ENCODE measurements around the gene TF.

TF gene

DNA sequence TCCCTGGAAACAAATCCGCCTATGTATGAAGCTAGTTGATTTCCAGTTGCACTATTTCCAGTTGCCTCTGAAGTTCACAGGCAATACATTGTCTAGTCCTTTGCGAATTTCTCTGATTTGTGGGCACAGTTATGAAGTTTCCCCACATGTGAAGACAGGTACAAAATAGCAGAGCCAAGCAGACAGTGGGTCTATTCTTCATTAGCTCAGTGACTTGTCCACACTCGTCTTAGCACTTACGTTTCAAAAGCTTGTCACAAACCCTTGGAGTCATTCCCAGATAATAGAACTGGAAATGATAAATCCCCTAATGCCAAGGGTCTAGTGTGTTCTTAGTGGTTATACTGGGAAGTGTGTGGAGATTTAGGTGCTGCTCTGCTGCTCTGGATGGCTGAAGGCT lies 73.9 kb downstream of the TF start:
- no peak for DNase-seq

DNA sequence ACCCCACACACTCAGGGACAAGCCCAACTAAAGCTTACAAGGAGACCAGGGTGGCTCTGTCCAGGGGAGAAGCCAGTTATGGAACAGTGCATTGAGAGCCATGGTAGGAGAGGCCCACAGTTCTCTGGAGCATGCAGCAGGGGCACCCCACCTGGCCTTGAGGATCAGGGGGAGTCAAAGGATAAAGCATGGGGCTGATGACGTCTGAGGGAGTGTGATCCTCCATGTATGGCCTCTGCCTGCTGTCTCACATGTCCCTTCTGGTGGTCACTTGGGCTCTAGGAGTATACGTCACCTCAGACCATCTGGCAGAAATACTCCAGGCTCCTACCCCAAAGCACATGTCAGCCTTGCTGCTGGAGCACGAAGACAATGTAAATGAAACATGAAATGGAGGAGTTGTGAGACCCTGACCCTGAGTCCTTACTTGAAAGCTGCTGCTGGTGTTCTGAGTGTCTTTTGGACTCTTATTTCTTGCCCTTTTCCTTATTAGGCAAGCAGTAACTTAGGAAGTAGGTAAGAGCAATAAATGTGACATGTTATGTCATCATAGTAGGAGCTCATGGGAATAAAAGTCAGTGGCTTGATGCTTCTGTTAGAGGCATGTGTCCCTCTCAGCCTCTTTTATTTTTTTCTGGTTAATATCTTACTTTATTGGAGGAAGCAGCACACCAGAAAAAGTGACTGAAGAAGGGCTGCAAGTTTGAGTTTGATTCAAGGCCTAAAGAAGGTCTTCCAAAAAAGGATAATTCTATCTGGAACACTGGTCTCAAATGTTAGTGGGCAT lies 74.9 kb downstream of the TF start:
- no peak for DNase-seq

DNA sequence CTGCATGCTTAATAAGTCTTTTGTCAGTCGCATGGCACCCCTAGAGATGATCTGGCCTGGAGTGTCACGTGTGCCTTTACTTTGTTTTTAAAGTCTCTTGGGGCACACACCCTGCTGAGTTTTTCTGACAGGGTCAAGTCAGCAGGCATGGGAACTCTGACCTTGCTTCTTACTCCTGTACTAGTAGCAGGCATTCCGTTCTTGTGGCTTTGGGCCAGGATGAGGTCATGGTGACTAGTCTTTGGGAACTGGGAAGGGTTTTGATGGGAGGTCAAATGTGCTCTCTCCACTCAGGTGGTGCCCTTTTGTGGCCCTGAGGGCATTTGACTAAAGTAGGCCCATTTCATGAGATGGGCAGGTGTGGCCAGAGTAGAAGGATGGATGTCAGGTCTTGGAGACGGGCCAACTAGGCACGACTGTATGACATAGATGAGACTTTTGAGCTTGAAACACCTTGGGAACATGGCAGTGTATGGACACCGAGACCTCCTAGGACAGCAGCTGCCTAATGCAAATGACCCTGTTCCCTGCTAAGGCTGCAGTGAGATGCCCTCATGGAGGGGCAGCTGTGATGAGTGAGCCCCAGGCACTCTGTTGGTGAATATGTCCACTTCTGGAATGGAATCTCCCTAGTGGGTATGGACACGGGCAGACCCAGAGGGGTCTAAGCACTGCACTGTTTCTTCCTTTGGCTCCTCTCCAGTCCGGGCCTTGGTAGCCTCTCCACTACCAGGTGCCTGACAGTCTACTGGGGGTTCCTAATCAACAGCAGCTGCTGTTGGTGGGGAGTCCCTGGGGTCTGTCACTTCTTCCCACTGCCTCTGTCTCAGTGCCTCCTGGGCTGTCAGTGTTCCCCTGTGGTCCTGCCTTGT lies 75.8 kb downstream of the TF start:
- DNase-seq, result no peak

DNA sequence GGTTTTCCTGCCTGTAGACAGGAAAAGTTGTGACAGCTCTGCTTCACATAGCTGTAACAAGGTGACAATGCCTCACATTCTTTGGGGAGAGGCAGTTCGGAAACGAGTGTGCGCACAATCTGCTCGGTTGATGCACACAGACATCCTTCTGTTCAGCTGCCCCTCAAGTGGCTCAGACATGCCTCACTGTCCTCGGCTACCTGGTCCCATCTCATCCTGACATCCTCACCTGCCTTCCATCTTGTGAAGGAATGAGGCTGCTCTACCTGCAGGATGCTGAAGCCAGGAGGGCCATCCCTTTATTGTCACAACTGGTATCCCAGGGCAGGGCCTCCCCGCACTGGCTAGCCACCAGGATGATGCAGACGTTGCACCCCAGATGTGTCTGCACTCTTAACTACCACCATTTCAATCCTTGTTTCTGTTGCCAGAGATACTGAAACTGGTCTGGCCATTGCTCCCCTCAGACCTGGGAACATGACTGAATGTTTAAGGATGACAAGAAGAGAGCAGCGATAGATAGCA lies 78.8 kb downstream of the TF start:
- no peak for DNase-seq

DNA sequence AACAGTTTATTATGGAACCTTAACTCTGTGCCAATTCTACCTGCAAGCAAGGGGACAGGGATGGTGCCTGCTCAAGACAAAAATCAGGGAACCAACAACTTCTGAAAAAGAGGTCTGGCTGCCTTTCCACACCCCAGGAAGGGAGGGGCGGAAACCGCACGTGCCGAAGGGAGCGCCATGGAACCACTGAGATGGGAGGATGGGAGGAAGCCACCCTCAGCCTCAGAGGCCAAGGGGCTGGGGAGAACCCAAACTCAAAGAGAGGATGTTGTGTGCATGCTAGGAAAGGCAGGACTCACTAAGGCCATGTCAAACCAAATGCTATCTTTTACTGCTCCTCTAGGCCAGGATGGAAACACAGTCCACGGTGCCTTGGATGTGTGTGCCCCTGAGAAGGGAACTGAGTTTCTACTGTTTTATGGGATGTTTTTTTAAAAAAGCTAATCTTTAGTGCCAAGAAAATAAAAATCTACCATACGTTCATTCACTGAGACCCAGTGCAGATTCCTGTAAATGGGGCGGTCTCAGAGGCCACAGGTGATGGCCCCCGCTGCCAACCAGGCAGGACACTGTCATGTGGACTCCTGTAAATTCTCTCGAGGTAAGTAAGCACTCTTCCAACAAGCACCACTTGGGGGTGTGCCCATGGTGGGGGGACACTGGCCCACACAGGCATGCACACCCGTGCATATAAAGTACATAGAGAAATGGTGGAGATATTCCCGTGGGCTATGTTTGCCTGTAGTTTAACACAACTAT lies 80.0 kb downstream of the TF start:
- no peak for DNase-seq

DNA sequence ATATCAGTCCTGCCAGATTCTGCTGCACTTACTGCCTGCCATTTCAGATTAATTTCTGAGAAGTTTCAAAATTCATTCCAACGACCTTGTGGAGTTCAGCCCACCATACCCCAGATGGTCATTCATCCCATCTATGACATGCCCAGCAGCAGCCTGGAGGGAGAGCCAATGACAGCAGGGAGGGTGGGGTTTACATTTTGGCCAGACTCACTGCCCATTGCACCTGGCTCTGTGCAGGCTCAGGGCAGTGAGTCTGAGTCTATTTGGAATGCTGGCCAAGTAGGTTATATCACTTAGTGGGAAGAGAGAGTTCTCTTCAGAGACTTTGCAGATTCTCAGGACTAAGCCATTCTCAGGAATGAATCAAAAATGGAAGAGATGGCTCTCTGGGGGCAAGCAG lies 80.9 kb downstream of the TF start:
- no peak for DNase-seq

DNA sequence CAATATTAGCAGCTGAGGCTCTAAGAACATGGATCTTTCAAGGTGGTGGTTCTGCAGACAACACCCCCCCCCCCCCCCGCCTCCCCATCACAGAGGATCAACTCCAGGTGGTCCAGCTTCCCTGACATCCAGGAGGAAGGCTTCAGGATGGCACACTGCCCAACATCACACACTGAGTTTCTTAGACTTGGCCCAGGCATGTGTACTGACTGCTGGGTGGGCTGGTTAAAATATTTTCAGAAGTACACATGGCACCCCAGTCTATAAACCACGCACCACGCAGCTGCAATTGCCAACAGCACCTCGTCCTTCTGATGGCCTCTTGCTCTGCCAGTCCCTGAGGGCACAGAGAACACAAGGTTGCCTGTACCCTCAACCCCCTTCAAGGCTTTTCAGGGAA lies 81.5 kb downstream of the TF start:
- no peak for DNase-seq

DNA sequence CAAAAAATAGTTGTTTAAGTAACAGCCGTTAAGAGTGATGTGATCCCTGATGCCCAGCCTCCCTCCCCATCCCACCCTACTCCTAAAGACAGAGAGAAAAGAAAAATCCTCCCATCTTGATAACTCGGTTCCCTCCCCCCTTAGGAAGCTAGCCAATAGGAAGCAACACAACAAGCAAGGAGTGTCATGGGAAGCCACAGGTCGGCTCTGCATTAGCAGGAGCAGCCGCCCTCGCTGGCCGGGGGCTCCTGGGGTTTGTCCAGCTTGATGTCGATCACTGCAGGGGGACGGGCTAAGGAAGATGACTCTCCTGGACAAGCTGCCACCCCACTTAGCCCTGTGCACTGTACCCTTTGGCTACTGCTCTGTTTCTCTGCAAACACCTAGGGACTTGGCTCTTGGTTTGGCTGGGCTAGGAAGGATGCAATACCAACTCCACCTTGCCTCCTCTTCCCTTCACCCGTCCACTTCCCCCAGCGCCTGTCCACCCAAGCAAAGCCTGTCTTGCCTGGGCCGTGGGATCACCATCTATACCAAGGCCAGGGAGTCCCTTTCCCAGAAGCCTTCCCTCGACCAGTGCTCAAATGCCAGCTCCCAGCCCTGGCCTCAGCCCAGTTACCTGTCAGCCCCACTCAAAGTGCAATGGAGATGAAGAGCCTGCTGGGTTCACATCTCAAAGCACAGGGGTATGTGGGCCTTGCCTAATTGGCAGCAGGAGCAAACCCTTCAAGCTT lies 82.5 kb downstream of the TF start:
- DNase-seq, result no peak

DNA sequence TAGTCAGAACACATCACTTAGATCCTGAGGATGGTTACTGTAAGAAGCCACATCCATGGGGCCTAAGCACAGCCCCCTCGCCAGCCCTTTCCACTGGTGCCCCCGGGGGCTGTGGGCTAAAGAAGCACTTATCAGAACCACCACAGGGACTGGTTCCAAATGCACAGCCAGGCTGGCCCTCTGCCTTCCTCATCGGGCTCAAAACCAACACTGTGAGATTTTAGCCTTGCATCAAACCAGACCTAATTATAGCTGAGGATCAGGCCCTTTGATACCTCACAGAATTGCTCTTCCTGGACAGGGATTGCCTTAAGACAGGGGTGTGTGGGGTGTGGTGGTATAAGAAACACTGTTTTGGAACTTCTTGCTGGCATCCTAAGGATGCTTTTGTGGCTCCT lies 83.1 kb downstream of the TF start:
- no peak for DNase-seq

DNA sequence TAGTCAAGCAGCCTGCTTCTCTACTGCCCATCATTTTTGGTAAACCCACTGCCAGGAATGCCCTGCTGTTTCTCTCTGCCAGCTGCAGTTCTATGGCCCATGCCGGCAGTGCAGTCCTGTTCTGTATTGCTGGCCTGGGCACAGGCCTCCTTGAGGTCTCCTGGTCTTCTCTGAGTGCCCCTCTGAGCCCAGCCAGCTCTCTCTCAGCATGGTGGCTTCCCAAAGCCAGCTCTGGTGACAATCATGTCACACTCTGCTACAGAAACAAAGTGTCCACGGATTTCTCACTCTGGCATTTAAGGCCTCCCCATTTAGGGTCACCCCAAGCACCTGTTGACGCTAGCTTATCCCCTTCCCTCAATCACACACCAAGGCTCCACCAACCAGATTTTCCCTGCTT lies 83.9 kb downstream of the TF start:
- no peak for DNase-seq

DNA sequence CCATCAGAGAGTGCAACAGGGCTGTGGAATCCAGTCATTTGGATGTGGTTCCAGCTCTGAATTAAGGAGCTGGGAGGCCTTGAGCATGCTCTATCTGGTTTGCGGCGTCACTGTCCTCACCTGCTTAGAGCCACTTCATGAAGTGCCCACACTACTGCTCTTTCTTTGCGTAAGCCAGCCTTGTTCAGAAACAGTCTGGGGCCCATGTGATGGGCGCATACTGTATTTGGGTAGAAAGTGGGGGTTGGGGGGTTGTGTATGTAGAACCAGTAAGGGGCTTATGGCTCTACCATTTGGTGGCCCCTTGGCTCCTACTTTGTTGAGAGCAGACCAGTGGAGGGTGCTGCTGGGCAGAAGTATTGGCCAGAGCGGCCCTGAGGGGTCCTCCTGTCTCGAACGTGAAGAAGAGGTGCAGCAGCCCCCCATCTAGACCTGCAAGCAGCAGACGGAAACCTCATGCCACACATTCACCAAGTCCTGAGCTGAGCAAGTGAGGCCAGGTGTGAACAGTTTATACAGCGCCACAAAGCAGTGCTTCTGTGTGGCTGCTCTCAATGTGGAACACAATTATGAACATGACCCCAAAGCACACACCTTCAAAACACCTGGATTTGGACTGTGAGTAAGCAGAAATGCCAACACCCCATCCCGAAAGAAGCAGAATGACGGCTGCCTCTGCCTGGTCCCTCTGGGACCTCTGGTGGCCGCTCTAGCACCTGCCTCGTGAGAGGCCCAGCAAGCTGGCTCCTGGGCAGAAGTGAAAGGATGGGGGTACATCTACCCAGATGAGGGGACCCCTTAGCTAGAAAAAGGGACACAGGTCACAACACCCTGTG lies 86.0 kb downstream of the TF start:
- no peak for DNase-seq

DNA sequence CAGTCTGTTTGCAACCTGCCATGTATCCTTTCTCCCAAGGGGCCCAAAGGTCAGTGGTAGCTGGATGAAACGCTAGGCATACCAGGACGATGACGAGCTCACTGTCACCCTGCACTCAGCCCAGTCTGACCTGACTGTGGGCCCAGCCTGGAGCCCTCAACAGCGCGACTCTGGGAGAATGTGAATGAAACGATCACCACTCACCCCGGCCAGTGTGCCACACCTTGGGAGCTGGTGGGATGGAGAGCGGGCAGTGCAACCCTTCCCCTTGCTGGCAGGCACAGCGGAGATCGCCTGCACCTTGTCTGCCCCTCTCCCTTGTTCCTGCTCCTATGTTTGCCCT lies 86.6 kb downstream of the TF start:
- no peak for DNase-seq

DNA sequence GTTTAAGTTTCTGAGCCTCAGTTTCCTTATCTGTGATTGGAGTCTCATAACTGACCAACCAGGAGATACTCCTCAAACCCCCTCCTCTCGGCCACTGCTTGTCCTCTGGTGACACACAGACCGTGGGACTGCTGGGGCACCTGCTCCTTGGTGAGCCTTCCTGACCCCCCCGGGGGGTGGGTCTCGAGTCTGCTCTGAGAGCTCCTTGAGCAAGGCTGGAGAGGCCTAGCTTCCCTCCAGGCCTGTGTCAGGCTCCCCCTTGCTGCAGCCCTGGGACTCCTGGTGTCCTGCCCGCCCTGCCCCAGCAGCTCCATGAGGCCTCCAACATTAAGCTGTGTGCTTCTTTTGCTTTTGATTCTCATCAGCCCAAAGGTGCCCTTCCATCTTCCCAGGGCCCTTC lies 87.1 kb downstream of the TF start:
- DNase-seq, result no peak

DNA sequence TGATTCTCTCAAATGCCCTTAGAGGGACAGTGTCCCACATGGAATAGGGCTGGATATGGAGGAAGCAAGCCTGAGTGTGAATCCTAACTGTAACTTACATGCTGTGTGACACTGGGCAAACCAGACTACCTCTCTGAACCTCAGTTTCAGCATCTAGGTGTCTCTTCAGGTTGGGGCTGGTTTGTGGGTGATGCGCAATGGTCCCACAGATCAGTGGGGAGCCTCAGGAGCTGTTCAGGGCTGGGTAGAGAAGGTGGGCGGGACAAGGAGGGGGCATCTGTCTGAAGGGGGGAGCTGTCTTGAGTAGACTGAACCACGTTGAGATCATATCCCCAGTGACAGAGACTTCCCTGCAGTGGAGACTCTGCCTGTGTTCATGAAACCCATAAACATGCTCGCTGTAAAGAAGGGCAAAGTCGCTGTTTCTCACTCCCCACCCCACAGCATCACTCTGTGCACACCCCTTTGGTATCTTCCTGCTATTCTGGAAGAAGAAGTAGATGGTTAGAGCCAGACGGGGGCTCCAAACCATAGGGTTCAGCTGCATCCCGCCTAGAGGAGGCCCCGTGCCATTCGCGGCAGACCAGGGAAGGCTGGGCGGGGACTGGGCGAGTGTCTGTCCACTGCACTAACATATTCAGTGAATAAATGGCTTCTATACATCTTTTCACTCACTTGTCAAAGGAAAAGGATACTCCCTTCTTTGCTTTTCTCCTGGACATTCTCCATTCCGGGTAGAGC lies 87.9 kb downstream of the TF start:
- DNase-seq, result no peak

DNA sequence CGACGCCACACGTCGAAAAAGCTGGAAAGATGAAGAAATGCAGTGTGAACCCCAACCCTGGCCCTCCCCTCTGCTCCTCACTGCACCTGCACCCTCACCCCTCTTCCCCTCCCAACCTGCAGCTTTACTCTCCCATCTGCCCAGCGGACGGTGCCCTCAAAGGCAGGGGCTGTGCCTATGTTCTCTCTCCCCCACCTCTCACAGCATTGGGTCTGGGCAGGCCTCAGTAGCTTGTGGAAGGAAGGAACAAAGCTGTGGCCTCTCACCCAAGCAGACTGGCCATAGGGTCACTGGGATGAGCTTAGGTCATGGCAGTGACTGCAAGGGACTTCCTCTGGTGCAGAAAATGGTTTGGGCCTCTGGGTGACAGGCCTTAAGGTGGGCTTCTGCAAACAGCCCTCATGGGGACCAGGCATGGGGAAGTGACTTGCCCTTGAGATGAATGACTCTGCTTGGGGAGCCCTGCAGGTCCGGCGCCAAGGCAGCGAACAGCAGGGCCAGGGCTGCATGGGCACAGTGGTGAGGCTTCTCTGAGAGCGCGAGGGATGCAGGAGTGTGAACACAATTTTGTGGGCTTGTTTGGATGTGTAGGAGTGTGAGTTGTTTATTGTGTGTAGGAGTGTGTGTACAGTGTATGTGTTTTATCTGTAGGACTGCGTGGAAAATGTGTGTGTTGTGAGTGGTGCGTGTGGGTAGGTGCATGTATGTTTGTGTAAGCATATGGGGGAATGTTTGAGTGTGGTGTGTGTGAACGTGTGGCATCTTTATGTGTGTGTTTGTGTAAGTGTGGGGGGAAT lies 88.6 kb downstream of the TF start:
- DNase-seq, result no peak

DNA sequence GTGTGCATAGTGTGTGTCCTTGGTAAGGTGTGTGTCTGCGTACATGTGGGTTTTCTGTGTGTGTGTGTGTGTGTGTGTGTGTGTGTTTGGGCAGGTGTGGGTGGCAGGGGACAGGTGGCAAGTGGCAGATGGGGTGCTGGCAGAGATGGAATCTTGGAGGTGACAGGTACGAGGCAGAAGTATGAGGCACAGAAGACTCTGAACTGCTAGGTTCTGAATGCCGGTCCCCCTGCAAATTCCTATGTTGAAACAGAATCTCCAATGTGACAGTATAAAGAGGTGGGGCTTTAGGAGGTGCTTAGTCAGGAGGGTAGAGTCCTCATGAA lies 89.2 kb downstream of the TF start:
- DNase-seq, result no peak

DNA sequence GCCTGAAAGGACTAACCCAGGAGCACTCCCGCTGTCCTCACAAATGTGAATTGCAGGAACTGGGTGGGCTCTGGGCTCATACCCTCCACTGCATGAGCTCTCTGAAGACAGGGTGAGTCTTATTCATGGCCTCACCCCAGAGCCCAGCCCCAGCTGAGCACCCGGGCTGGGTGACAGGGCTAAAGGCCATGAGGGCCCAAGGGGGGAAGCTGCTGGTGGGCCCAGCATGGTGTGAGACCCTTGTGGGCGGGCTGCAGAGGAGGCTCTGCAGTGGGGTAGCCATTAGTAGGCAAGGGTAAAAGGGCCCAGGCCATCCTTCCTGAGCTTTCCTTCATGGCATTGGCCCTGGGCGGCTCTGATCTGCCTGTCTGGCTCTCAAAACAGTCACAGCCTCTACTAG lies 89.8 kb downstream of the TF start:
- no peak for DNase-seq

DNA sequence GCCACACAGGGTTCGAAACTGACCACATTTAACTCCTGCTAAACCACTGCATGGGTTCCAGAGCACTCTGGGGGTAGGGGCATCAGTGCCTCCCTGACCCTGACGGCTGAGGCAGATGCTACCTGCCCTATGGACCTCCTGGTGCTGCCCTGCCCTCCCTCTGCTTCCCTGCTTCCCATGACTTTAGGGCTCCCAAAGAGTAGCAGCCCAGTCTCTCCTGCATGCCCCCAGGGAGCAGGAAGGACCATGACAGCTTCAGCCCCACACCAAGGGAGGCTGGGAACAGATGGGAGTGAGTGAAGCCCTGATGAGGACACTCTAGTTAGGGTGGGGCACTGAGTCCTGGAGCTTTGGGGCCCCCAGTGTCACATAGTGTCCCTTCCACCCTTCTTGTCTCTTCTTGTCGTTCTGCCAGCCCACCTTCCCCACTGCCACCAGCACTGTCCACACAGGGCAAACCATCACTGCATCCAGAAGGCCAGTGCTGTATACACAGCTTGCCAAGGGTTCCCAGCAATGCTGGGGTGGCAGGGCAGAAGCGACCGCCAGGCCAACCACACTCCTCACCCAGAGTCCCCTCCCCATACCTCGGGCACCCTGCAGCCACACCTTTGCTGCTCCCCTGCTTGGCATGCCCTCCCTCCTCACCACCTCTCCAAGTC lies 90.4 kb downstream of the TF start:
- no peak for DNase-seq

DNA sequence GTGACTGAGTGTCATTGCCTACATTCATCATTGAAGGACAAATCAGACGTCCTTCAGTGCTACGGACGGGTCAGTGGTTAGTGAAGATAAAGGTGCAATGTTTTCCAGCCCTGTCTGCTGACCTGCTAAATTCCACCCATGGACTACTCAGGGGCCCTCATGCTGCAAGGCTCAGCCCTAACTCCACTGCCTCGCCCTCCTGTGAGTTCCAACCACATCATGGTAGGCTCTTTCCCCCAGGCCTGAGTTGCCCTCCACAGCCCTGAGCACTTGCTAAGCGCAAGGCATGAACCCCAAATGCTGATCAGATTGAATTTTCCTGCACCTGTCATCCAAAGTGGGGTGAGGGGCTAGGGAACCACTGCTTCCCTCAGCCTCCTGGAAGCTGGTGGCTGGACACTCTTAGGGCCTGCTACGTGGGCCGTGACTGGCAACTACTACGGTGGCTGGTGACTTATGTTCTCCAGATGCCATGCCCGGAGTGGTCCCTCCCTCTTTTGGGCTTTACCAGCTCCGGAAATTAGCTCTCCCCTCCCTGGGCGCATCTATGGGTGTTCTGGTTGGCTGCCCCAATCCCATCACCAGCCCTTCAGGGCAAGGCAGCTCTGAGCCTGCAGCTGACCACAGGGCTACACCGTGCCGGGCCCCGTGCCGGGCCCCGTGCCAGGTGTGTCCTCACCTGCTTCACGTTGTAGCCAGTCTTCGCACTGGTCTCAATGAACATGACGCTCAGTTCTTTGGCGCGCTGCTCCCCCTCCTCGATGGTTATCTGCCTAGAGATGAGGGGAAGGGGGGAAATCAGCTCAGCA lies 91.5 kb downstream of the TF start:
- DNase-seq, result no peak

All from NCI-H1105 (cell line).